Measurements from ENCODE around the gene TMEM145.
A peak's percentile ranks its signal among the peaks of the same experiment; 100 is the strongest.

- TF ChIP-seq POLR2A (IDR thresholded peaks at IDR 0.05) (peak in 3 of 4 donors; percentile 19 to 52 (median 48)), CTCF (IDR thresholded peaks at IDR 0.05) (peak; percentile 92 to 97 (median 95))
Measured at GRCh38 chr19:42279902-42280814, 33.0 kb upstream of the TMEM145 start.

Measured in upper lobe of left lung (tissue), 4 donors.